GM11168 (cell line): Measurements from ENCODE around the gene KPNA3.
"Not testable (repeated sequence)": the region's sequence is repeated elsewhere in the genome, so short reads cannot be mapped to it uniquely, and the experiment has no call there.

Experiments
- in situ Hi-C: fragments of 300-500 bp; cut with MboI; formaldehyde crosslinking; loops from one replicate; pipeline ENCODE4 v1.12.0; 2022; ENCODE audit warnings: low sequenced_read_pairs; ENCODE audit not compliant: unreplicated experiment

KPNA3 gene

DNA sequence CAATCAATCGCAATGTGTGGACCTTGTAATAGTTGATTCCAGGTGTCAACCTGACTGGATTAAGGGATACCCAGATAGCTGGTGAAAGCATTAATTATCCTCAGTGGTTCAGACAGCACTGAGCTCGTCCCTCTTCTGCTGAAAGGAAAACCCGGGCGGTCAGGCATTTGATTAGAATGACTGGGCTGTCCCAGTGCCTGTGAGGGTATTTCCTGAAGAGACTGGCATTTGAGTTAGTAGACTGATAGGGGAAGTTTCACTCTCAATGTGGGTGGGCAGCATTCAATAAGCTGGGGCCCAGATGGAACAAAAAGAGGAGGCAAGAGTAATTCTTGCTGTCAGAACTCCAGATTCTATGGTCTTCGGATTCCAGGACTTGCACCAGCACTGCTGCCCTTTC lies 31.9 kb downstream of the KPNA3 start:
- in situ Hi-C loops = no loop called here

DNA sequence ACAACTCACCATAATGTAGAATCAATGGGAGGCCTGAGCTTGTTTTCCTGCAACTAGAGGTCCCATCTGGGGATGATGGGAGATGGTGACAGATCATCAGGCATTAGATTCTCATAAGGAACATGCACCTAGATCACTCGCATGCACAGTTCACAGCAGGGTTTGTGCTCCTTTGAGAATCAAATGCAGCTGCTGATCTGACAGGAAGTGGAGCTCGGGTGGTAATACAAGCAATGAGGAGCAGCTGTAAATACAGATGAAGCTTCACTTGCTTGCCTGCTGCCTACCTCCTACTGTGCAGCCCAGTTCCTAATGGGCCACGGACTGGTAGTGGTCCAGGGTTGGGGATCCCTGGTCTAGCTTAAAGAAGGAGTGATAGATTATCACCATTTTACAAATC lies 33.0 kb downstream of the KPNA3 start:
- in situ Hi-C loops = no loop called here

DNA sequence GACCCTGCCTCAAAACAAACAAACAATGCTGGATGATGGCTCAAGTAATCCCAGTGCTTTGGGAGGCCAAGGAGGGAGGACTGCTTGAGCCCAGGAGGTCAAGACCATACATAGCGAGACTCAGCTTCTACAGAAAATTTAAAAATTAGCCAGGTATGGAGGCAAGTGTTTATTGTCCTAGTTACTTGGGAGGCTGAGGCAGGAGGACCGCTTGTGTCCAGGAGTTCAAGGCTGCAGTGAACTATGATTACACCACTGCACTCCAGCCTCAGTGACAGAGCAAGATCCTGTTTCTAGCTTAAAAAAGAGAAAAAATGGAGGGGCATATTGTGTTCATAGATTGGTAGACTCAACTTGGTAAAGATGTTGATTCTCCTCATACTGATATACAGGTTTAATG lies 36.2 kb downstream of the KPNA3 start:
- in situ Hi-C loops = no loop called here

DNA sequence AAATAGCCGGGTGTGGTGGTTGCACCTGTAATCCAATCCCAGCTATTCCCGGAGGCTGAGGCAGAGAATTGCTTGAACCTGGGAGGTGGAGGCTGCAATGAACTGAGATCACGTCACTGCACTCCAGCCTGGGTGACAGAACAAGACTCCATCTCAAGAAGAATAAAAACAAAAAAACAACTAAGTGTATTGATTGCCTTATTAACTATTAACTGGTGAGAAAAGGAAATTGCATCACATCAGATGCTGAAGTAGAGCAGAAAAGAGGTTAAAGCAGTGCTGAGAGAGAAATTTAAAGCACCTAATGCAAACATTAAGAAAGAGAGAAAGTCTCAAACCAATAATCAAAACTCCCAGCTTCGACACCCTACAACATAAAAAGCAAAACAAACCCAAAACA lies 38.3 kb downstream of the KPNA3 start:
- in situ Hi-C loops = no loop called here

DNA sequence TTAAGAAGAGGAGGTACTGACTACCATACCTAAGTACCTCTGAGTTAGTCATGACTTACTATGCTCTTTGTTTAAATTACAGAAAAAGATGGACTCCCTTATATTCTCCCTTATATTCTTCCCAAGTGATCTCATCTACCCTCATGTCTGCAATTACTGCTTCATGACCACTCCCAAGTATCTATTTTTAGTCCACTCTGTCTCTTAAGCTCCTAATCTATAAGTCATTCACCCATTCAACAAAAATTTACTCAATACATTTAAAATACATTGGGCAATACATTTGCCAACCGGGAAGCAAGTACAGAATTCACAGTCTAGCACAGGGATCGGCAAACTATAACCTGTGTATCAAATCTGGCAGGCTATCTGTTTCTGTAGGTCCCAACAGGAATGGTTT lies 42.6 kb downstream of the KPNA3 start:
- in situ Hi-C loops = no loop called here

DNA sequence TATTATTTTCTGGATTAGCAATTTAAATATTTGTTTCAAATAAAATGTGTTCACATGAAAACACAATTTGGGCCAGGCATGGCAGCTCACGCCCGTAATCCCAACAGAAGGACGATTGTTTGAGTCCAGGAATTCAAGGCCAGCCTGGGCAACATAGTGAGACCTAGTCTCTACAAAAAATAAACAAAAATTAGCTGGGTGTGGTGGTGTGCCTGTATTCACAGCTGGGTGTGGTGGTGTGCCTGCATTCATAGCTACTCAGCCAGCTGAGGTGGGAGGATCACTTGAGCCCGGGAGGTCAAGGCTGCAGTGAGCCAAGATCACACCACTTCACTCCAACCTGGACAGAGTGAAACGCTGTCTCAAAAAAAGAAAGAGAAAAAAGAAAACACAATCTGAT lies 46.4 kb downstream of the KPNA3 start:
- in situ Hi-C loops = no loop called here

DNA sequence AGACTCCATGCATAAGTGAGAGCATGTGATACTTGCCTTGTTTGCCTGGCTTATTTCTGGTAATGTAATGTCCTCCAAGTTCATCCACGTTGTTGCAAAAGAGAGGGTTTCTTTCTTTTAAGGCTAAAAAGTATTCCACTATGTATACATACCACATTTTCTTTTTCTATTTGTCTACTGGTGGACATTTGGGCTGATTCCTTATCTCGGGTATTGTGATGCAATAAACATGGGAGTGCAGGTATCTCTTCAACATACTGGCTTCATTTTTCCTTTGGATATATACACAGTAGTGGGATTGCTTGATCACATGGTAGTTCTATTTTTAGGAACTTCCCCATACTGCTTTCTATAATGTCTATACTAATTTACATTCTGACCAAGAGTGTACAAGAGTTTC lies 51.6 kb downstream of the KPNA3 start:
- in situ Hi-C loops = no loop called here

DNA sequence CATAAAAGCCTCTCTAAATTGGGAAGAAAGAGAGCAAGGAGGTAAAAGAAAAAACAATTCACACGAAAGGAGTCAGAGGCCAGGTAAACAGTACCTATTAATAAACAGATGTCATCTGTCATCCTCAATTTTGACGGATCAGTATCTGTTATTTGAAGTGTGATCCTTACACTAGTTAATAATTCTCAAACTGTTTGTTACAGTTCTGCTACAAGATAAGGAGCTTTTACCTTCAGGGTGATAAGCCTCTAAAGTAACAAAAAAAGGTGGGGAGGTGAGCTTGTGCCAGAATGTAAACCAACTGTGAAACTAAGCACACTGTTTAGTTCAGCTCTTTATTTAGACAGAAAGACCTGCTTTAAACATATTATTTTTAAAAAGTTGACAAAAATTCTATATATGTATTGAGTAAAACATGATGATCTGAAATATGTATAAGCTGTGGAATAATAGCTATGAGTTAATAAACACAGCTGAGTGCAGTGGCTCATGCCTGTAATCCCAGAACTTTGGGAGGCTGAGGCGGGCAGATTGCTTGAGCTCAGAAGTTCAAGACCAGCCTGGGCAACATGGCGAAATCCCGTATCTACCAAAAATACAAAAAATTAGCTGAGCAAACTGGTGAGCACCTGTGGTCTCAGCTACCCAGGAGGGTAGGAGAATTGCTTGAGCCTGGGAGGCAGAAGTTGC lies 52.8 kb downstream of the KPNA3 start:
- in situ Hi-C loops = no loop called here

DNA sequence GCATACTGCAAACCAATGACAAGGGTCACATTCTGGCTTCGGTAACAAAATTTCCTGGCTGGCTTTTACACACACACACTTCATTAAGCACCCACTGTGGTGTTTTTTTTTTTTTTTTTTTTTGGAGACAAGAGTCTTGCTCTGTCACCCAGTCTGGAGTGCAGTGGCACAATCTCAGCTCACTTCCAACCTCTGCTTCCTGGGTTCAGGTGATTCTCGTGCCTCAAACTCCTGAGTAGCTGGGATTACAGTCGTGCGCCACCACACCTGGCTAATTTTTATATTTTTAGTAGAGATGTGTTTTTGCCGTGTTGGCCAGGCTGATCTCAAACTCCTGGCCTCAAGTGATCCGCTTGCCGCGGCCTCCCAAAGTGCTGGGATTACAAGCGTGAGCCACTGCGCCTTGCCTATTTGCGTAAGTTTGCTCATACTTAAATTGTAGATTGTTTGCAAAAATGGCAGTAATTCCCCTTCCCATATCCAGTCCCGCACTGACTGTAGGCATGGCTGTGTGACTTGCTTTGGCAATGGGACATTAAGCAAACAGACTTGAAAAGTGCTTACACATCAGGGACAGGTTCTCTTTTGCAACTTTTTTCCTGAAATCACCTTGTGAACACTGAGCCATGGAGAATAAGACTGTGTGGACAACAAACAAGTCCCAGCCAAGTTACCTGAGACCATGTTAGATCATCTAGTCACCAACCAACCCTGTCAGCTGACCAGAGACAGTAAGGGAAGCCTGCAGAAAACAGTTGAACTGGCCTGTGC lies 59.1 kb downstream of the KPNA3 start:
- in situ Hi-C loops = no loop called here

DNA sequence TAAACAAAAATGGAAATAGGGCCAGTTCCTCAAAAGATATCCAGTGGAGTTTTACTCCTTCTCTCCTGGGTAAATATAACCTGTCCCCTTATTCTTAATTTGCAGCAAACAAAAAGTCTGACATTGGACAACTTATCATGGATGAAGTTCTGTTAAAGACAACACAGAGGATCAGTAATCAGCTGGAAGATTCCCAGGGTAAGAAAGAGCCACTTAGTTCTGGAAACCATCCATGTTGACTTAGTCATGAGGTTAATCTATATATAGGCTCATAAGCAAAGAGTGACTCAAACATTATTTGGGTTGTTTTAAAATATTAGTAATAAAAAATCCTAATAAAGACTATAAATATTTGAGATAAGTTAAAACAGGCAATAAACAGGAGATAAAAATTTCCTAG lies 60.7 kb downstream of the KPNA3 start:
- in situ Hi-C loops = no loop called here

DNA sequence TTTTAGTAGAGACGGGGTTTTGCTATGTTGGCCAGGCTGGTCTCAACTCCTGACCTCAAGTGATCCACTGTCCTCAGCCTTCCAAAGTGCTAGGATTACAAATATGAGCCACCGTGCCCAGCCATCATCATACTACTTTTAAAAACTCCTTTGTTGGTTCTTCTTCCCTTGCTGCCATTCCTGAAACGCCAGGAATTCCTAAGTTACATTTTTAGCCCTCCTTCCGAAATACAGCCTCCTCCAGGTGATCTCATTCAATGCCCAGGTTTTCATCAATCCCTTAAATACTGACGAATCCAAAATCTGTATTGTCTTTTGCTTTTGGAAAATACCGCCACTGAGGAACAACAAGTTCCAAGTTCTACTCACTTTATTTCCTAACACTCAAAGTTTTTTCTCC lies 75.9 kb downstream of the KPNA3 start:
- in situ Hi-C loops = no loop called here

DNA sequence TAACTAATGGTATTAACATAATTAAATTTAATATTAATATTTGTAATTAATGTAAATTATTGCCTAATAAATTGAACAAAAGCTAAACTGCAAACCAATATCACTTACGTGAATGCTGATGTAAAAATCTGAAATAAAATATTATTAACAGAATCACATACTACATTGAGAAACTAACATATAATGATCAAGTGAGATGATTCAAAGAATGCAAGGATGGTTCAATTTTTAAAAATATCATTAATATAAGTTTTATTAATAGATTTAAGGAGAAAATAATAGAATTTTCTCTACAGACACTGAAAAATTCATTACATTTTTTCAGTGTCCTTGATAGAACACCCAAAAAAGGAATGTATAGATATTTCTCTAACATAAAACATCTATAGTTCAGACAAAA lies 77.7 kb downstream of the KPNA3 start:
- in situ Hi-C loops = no loop called here

DNA sequence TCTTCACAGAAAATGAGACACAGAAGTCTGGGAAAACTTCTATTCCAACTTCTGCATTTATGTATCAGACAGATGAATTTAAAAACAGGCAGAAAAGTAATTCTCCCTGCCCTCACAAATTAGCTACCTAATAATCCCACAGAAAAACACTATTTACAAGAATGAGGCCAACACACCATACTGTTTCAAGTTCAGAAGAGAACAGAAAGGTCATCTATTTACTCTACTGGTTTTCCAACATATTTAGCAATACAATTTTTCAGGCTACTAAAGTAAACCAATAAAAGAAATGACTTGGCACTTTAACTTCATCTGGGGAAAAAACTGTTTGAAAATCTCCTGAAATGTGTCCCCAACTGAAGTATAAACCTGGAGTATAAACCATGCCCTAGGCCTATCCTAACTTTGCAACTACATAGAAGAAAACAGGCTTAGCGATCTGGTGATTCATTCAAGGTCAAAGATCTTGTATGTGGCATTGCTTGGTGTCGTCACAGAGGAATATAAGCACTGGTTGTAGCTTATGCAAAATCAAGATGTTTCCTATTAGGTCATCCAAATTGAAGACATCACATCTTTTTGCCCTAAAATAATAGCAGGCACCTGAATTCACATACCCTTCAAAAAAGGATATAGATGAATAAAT lies 81.1 kb downstream of the KPNA3 start:
- in situ Hi-C loops = no loop called here

DNA sequence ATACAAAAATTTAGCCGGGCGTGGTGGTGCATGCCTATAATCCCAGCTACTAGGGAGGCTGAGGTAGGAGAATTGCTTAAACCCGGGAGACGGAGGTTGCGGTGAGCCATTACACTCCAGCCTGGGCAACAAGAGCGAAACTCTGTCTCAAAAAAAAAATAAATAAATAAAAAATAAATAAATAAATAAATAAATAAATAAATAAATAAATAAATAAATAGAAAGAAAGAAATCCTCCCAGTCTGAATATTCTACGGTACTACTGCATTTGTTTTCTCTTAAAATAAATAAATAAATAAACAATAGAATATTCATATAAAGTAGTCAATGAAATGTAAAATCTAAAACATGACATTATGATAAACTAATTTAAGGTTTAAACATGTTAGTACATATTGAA lies 88.2 kb downstream of the KPNA3 start:
- in situ Hi-C loops = not testable (repeated sequence)

DNA sequence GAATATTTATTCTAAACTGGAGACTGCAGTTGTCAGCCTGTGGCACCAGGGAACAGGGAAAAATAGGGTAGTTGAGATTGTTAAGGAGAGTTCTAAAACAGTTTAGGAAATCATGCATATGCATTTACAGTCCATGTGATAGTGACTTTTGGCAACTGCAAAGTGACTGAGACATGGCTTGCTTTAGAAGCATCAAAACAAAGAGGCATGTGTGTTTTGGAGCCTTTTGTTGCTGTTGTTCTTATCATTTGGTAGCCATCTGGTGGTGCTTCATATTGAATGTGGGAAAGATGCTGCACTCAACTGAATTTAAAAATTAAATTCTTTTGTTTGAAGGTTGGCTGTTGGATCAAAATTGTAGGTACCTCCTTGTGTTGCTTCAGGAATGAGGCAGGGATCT lies 91.0 kb downstream of the KPNA3 start:
- in situ Hi-C loops = no loop called here

DNA sequence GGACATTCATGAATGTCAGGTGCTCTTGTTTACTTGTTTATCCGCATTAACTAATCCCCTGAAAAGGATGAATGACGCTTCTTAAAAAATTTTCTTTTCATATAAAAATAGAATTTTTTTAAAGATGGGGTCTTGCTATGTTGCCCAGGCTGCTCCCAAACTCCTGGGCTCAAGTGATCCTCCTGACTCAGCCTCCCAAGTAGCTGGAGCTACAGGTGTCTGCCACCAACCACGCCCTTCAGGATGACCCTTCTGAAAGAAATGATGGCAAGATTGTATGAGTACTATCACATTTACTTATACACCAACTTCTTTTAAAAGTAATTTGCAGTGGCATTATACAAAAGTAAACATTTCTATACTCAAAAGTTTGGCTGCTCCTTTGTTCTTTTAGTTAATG lies 95.0 kb downstream of the KPNA3 start:
- in situ Hi-C loops = no loop called here

DNA sequence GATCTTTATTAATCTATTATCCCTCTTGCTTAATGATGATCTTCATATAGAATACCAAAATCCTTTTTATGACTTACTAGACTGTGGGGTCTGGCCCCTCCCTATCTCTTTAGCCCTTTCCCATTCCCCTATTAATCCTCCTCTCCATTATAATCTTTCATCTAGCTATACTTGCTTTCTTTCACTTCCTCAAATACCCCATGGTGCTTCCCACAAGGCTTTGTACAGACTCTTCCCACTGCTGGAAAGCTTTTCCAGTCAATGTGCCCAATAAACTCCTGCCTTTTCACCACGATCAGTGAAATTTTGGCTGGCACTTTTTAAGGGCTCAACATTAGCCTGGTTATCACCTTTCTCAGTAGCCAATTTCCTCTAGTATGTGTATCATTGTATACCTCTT lies 98.0 kb downstream of the KPNA3 start:
- in situ Hi-C loops = no loop called here

DNA sequence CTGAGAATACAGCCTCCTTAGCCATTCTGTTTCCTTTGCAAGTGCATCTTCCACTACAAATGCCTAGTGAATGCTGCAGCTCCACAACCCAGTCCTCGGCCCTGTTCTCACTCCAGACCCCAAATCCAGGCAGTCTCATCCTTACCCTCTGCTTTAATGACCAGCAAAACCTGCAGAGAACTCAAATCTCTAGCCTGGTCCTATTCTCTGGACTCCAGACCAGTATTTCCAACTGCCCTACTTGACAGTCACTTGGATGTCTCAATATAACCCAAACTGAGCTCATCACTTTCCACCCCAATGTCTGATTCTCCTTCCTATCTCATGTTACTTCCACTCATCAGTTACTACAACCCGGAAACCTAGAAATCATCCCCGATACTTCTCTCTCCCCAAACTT lies 98.6 kb downstream of the KPNA3 start:
- in situ Hi-C loops = no loop called here

DNA sequence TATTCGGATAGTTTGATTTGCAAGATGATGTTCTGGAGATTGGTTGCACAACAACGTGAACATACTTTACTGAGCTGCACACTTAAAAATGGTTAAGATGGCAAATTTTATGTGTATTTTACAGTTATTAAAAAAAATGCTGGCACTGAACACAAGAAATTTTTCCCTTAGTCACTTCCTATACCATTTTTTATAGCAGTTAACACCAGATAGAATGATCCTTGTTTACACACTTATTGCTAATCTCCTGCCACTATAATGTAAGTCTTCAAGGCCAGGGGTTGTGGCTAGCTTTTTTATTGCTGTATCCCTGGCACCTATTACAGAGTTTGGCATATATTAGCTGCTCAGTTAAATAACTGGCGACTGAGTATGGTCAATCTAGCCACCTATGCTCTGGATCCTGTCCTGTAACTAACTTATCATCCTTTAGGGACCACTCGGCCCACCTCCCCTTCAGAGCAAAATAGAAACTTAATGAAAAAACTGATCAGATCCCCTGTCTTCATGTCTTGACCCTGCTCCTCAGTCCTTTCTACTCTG lies 99.2 kb downstream of the KPNA3 start:
- in situ Hi-C loops = no loop called here

DNA sequence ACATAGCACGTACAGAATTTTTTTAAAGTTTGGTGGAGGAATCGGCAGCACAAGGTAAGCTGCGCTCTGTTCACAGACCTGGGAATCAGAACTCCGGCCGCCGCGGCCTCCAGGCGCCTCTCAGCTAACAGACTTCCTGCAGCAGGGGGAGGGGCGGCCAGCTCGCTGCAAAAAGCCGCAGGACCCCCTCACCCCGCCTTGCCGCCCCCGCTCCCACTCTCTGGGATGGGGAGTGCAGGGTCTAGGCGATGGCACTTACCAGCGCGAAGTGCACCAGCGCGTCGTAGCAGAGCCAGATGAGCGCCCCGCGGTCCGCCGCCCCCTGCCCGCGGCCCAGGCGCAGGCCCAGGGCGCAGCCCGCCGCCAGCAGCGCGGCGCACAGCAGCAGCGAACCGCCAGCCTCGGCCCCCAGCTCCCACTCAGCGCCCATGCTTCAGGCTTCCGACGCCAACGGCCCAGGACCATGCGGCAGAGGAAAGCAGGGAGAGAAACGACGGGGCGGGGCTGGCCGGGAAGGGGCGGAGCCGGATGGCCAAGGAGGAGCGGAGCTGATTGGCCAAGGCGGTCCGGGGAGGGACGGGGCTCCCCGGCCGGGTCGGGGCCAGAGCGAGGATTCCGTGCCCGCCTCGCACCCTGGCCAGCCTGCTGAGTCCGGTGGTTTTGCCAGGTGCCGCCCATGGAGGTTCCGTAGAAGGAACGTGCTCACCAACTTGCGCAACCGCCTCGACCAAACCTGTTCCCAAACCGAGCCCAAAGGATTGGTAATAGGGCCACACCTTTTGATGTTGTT lies 101.3 kb downstream of the KPNA3 start, which contains the start of gene EBPL:
TSS of gene EBPL (minus strand) at position 492 of the 790 bp plus-strand sequence. CDS start at position 430, 62 bp downstream.
- in situ Hi-C loops = no loop called here
